ENCODE data around the gene GMIP. TPM values are rescaled to one million over a fixed set of nuclear protein-coding genes. Genes with fewer than 3 reads are reported as not detected.
A peak's percentile ranks its signal among the peaks of the same experiment; 100 is the strongest.

The GMIP gene
- total and polyA plus RNA-seq, 4 donors = 0.89 to 6.5 (median 4.3) TPM

DNA sequence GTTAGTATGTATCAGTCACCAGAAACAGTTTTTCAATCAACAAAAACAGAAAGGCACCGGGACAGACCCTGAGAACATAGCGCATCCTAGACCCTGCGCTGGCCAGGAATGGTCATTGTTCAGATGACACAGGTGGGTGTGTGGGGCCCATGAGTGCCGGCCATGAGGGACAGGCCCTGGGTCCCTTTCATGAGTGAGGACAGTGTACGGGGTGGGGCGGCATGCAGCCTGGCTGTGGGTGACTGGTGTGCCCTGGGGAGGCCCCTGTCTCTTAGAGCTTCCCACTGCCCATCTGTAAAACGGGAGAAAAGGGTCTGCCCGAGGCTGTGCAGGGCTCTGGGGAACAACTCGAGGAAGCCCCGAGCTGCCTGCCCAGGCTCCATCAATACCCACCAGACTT is 50.8 kb downstream of the GMIP start:
- DNase-seq (ENCODE audit: low spot score) = no peak
- Histone ChIP-seq H3K9ac (ENCODE audit: low read depth in 1 of 2, low read length in 2 of 2) (no peak overlapping the region), H3K4me1 (ENCODE audit: control insufficient read depth in 4 of 4, insufficient read depth in 4 of 4, low read length in 3 of 4) (no peaks in the 10 kb centered on the region), H3K9me3 (ENCODE audit: control insufficient read depth in 4 of 4, low read length in 3 of 4) (no peaks in the 10 kb centered on the region), H3K27ac (ENCODE audit: low read depth in 1 of 2, low read length in 2 of 2) (no peak overlapping the region), H3K27me3 (ENCODE audit: control insufficient read depth in 4 of 4, insufficient read depth in 4 of 4, low read length in 3 of 4) (no peaks in the 10 kb centered on the region), H3K4me3 (ENCODE audit: low read depth in 1 of 3, low read length in 3 of 3) (no peak overlapping the region), H3K36me3 (ENCODE audit: control insufficient read depth in 4 of 4, insufficient read depth in 3 of 4, low read depth in 1 of 4, low read length in 3 of 4) (no peaks in the 10 kb centered on the region)
- TF ChIP-seq CTCF (IDR thresholded peaks at IDR 0.05; ENCODE audit: low read depth, low read length, missing input control) (no peak), GABPA (IDR thresholded peaks at IDR 0.05 in 1 of 2, conservative IDR thresholded peaks at IDR 0.05 in 1 of 2) (no peak), NR2F2 (IDR thresholded peaks at IDR 0.05) (no peak), FOXA2 (IDR thresholded peaks at IDR 0.05) (no peak), RAD21 (IDR thresholded peaks at IDR 0.05) (no peak), FOXA1 (IDR thresholded peaks at IDR 0.05) (no peak), EGR1 (IDR thresholded peaks at IDR 0.05; ENCODE audit: low read depth in 2 of 2) (no peak), RXRA (IDR thresholded peaks at IDR 0.05) (no peak)
- WGBS = 93% methylated on average over 10 of the region's 10 CpGs

DNA sequence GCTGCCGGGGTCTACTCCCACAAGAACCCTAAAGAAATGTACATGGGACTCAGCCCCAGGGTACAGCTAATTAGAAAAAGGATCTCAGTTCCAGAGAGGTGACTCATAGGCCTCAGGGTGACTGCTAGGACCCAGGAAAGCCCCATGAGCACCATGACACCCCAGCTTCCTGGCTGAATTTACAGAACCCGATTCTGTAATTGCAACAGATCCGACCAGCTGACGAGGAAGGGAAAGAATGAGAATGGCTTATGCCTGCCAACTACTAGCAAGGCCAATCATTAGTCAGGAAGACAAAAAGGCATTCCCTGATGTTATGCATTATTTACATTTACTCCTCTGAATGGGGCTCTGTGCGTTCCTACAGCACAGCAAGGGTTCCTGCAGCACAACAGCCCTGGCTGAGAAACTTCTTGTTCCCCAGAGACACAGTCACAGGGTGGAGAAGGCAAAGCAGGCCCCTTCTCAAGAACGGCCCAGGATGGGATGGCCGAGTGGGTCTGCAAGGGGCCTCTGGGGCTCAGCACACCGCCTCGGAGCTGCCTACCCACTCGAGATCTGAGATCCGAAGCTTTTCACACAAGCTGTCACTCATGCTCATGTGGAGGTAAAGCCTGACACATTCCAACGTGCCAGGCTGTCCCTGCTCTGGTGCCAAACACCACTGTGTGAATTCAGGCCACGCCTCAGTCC is 52.2 kb downstream of the GMIP start:
- no peak overlapping the region for H3K9ac ChIP-seq (ENCODE audit: low read depth in 1 of 2, low read length in 2 of 2)
- H3K36me3 ChIP-seq (ENCODE audit: control insufficient read depth in 4 of 4, insufficient read depth in 3 of 4, low read depth in 1 of 4, low read length in 3 of 4) = no peaks in the 10 kb centered on the region
- TF ChIP-seq RXRA (IDR thresholded peaks at IDR 0.05) (no peak), SP1 (IDR thresholded peaks at IDR 0.05) (no peak), JUND (IDR thresholded peaks at IDR 0.05) (peak in 1 of 2 donors; percentile 58)
- H3K4me3 ChIP-seq (ENCODE audit: low read depth in 1 of 3, low read length in 3 of 3) = no peak overlapping the region
- no peak for DNase-seq (ENCODE audit: low spot score)
- no peaks in the 10 kb centered on the region for H3K27me3 ChIP-seq (ENCODE audit: control insufficient read depth in 4 of 4, insufficient read depth in 4 of 4, low read length in 3 of 4)
- H3K4me1 ChIP-seq (ENCODE audit: control insufficient read depth in 4 of 4, insufficient read depth in 4 of 4, low read length in 3 of 4) = no peaks in the 10 kb centered on the region
- no peaks in the 10 kb centered on the region for H3K9me3 ChIP-seq (ENCODE audit: control insufficient read depth in 4 of 4, low read length in 3 of 4)
- 62% methylated on average over 13 of the region's 13 CpGs for WGBS
- H3K27ac ChIP-seq (ENCODE audit: low read depth in 1 of 2, low read length in 2 of 2) = no peak overlapping the region

GRCh38 chr19:19588546-19588945 is 54.9 kb downstream of the GMIP start:
- no peaks in the 10 kb centered on the region for H3K9me3 ChIP-seq (ENCODE audit: control insufficient read depth in 4 of 4, low read length in 3 of 4)
- 86% methylated on average over 2 of the region's 2 CpGs for WGBS
- no peak for DNase-seq (ENCODE audit: low spot score)
- H3K27ac ChIP-seq (ENCODE audit: low read depth in 1 of 2, low read length in 2 of 2) = no peak overlapping the region
- no peak overlapping the region for H3K4me3 ChIP-seq (ENCODE audit: low read depth in 1 of 3, low read length in 3 of 3)
- no peaks in the 10 kb centered on the region for H3K36me3 ChIP-seq (ENCODE audit: control insufficient read depth in 4 of 4, insufficient read depth in 3 of 4, low read depth in 1 of 4, low read length in 3 of 4)
- no peak for TF ChIP-seq CTCF (IDR thresholded peaks at IDR 0.05; ENCODE audit: low read depth, low read length, missing input control)
- TF ChIP-seq GABPA (IDR thresholded peaks at IDR 0.05 in 1 of 2, conservative IDR thresholded peaks at IDR 0.05 in 1 of 2) = no peak
- no peak for TF ChIP-seq JUND (IDR thresholded peaks at IDR 0.05)
- TF ChIP-seq EGR1 (IDR thresholded peaks at IDR 0.05; ENCODE audit: low read depth in 2 of 2) = no peak
- no peak for TF ChIP-seq TAF1 (conservative IDR thresholded peaks at IDR 0.05)
- TF ChIP-seq, protein P1, sequence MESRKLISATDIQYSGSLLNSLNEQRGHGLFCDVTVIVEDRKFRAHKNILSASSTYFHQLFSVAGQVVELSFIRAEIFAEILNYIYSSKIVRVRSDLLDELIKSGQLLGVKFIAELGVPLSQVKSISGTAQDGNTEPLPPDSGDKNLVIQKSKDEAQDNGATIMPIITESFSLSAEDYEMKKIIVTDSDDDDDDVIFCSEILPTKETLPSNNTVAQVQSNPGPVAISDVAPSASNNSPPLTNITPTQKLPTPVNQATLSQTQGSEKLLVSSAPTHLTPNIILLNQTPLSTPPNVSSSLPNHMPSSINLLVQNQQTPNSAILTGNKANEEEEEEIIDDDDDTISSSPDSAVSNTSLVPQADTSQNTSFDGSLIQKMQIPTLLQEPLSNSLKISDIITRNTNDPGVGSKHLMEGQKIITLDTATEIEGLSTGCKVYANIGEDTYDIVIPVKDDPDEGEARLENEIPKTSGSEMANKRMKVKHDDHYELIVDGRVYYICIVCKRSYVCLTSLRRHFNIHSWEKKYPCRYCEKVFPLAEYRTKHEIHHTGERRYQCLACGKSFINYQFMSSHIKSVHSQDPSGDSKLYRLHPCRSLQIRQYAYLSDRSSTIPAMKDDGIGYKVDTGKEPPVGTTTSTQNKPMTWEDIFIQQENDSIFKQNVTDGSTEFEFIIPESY (IDR thresholded peaks at IDR 0.05) = no peak
- no peak for TF ChIP-seq HNF4G (IDR thresholded peaks at IDR 0.05)
- TF ChIP-seq NR2F2 (IDR thresholded peaks at IDR 0.05) = no peak
- TF ChIP-seq RXRA (IDR thresholded peaks at IDR 0.05) = no peak
- TF ChIP-seq YY1 (IDR thresholded peaks at IDR 0.05) = no peak
- TF ChIP-seq, protein P2, sequence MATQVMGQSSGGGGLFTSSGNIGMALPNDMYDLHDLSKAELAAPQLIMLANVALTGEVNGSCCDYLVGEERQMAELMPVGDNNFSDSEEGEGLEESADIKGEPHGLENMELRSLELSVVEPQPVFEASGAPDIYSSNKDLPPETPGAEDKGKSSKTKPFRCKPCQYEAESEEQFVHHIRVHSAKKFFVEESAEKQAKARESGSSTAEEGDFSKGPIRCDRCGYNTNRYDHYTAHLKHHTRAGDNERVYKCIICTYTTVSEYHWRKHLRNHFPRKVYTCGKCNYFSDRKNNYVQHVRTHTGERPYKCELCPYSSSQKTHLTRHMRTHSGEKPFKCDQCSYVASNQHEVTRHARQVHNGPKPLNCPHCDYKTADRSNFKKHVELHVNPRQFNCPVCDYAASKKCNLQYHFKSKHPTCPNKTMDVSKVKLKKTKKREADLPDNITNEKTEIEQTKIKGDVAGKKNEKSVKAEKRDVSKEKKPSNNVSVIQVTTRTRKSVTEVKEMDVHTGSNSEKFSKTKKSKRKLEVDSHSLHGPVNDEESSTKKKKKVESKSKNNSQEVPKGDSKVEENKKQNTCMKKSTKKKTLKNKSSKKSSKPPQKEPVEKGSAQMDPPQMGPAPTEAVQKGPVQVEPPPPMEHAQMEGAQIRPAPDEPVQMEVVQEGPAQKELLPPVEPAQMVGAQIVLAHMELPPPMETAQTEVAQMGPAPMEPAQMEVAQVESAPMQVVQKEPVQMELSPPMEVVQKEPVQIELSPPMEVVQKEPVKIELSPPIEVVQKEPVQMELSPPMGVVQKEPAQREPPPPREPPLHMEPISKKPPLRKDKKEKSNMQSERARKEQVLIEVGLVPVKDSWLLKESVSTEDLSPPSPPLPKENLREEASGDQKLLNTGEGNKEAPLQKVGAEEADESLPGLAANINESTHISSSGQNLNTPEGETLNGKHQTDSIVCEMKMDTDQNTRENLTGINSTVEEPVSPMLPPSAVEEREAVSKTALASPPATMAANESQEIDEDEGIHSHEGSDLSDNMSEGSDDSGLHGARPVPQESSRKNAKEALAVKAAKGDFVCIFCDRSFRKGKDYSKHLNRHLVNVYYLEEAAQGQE (IDR thresholded peaks at IDR 0.05) = no peak
- TF ChIP-seq SP1 (IDR thresholded peaks at IDR 0.05) = no peak
- TF ChIP-seq, protein P3, sequence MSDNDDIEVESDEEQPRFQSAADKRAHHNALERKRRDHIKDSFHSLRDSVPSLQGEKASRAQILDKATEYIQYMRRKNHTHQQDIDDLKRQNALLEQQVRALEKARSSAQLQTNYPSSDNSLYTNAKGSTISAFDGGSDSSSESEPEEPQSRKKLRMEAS (IDR thresholded peaks at IDR 0.05) = no peak
- TF ChIP-seq RAD21 (IDR thresholded peaks at IDR 0.05) = no peak
- TF ChIP-seq FOXA2 (IDR thresholded peaks at IDR 0.05) = no peak
- TF ChIP-seq ATF3 (IDR thresholded peaks at IDR 0.05) = no peak
- TF ChIP-seq FOXA1 (IDR thresholded peaks at IDR 0.05) = no peak
- H3K4me1 ChIP-seq (ENCODE audit: control insufficient read depth in 4 of 4, insufficient read depth in 4 of 4, low read length in 3 of 4) = no peaks in the 10 kb centered on the region
- H3K27me3 ChIP-seq (ENCODE audit: control insufficient read depth in 4 of 4, insufficient read depth in 4 of 4, low read length in 3 of 4) = no peaks in the 10 kb centered on the region
- H3K9ac ChIP-seq (ENCODE audit: low read depth in 1 of 2, low read length in 2 of 2) = no peak overlapping the region

Data from liver (tissue), 9 donors.